Activated CD4-positive, alpha-beta memory T cell treated with anti-CD3 and anti-CD28 coated beads, Interleukin-2, amount 10 ng/mL, durations not matched to agents 7 days and 5 days (primary cell): ENCODE measurements around the gene PAX4. TPM values are rescaled to one million over a fixed set of nuclear protein-coding genes. Genes with fewer than 3 reads are reported as not detected.
"Not testable (repeated sequence)": the region's sequence is repeated elsewhere in the genome, so short reads cannot be mapped to it uniquely, and the experiment has no call there.

Experiments
- CTCF ChIA-PET: fragments of 350-600 bp; sonication (Branson Sonifier 250); formaldehyde crosslinking; loops from one replicate; lab custom pipeline; 2021; ENCODE audit warnings: antibody characterized with exemption, inconsistent platforms; lab: Charles Lee
- POLR2A ChIA-PET: fragments of 350-600 bp; sonication (Branson Sonifier 250); formaldehyde crosslinking; loops from one replicate; lab custom pipeline; 2021; ENCODE audit warnings: antibody characterized with exemption; lab: Charles Lee
- DNase-seq: peaks from one replicate; pipeline ENCODE4 v3.0.0-alpha.2; 2020
- H3K27ac Mint-ChIP-seq: one replicate; pipeline ENCODE4 v1.8.0; 2021; ENCODE audit warnings: mild to moderate bottlenecking, mixed read lengths
- H3K27me3 Mint-ChIP-seq: one replicate; pipeline ENCODE4 v1.8.0; 2021; ENCODE audit warnings: mixed read lengths
- H3K36me3 Mint-ChIP-seq: one replicate; pipeline ENCODE4 v1.8.0; 2021; ENCODE audit warnings: low read depth, mixed read lengths
- H3K4me1 Mint-ChIP-seq: one replicate; pipeline ENCODE4 v1.8.0; 2021; ENCODE audit warnings: mixed read lengths
- H3K4me3 Mint-ChIP-seq: one replicate; pipeline ENCODE4 v1.8.0; 2021; ENCODE audit warnings: mild to moderate bottlenecking, mixed read lengths
- H3K9me3 Mint-ChIP-seq: one replicate; pipeline ENCODE4 v1.8.0; 2021; ENCODE audit warnings: mixed read lengths
- total RNA-seq, 2 experiments: library from RNA; stranded (reverse); gene quantifications; one replicate each; pipeline ENCODE4 v1.2.3, GENCODE V29; 2021

Gene PAX4
- total RNA-seq, 2 experiments from 2014 or later = not detected

GRCh38 chr7:127578711-127579275, 39.1 kb downstream of the PAX4 start:
- Mint-ChIP-seq H3K4me3 (no peak overlapping the region), H3K27me3 (no peaks in the 10 kb centered on the region), H3K9me3 (no peaks in the 10 kb centered on the region), H3K4me1 (peaks cover 27% of the 10 kb centered on the region), H3K36me3 (peaks cover 29% of the 10 kb centered on the region), H3K27ac (no peak overlapping the region)
- ChIA-PET POLR2A (no interaction called here), CTCF (no interaction called here)
- DNase-seq = no peak

- ChIA-PET POLR2A (no interaction called here), CTCF (no interaction called here)
- Mint-ChIP-seq H3K9me3 (no peaks in the 10 kb centered on the region), H3K4me1 (peaks cover 21% of the 10 kb centered on the region), H3K4me3 (no peak overlapping the region), H3K27ac (no peak overlapping the region), H3K27me3 (no peaks in the 10 kb centered on the region), H3K36me3 (peaks cover 23% of the 10 kb centered on the region)
- no peak for DNase-seq
Measured at GRCh38 chr7:127578036-127578684, 39.8 kb downstream of the PAX4 start.

GRCh38 chr7:127571741-127572505, 46.0 kb downstream of the PAX4 start:
- ChIA-PET POLR2A (no interaction called here), CTCF (no interaction called here)
- Mint-ChIP-seq H3K36me3 (no peaks in the 10 kb centered on the region), H3K4me3 (no peak overlapping the region), H3K27ac (no peak overlapping the region), H3K27me3 (no peaks in the 10 kb centered on the region), H3K4me1 (no peaks in the 10 kb centered on the region), H3K9me3 (peaks cover under 1% of the 10 kb centered on the region)
- no peak for DNase-seq

- H3K4me1 Mint-ChIP-seq, POLR2A ChIA-PET, H3K36me3 Mint-ChIP-seq, H3K9me3 Mint-ChIP-seq, CTCF ChIA-PET, DNase-seq, H3K4me3 Mint-ChIP-seq, H3K27ac Mint-ChIP-seq, H3K27me3 Mint-ChIP-seq: not testable (repeated sequence)
Measured at GRCh38 chr7:127568034-127568433, 49.9 kb downstream of the PAX4 start.

GRCh38 chr7:127566242-127566641, 51.7 kb downstream of the PAX4 start:
- peaks cover 7% of the 10 kb centered on the region for H3K36me3 Mint-ChIP-seq
- H3K4me3 Mint-ChIP-seq = no peak overlapping the region
- CTCF ChIA-PET = no interaction called here
- no peaks in the 10 kb centered on the region for H3K4me1 Mint-ChIP-seq
- no peaks in the 10 kb centered on the region for H3K27me3 Mint-ChIP-seq
- POLR2A ChIA-PET = interaction anchor here (1.1 kb wide), 1 partner anchor 18 kb away, joined by 3 read pairs; no protein-coding TSS in a partner anchor
- no peak overlapping the region for H3K27ac Mint-ChIP-seq
- no peak for DNase-seq
- H3K9me3 Mint-ChIP-seq = peaks cover 9% of the 10 kb centered on the region

Other genes starting within 250 kb of the PAX4 start
- gene ZNF800, start 225.4 kb downstream of the PAX4 start, total RNA-seq = 10 to 100 TPM; 37.2 to 38.0 TPM
- 10 to 100 TPM; 22.0 to 22.4 TPM for gene GCC1, start 32.5 kb downstream of the PAX4 start, total RNA-seq
- 100 to 1,000 TPM; 133 to 142 TPM for gene ARF5, start 29.7 kb downstream of the PAX4 start, total RNA-seq
- gene FSCN3, start 24.4 kb downstream of the PAX4 start, total RNA-seq = 1 to 10 TPM in 1 of 2 experiments, under 1 TPM in 1; 0.98 to 1.2 TPM
- gene SND1, start 34.1 kb upstream of the PAX4 start, total RNA-seq = 100 to 1,000 TPM; 171 to 175 TPM